Measurements from ENCODE around the gene USHBP1.

- TF ChIP-seq, protein P1, sequence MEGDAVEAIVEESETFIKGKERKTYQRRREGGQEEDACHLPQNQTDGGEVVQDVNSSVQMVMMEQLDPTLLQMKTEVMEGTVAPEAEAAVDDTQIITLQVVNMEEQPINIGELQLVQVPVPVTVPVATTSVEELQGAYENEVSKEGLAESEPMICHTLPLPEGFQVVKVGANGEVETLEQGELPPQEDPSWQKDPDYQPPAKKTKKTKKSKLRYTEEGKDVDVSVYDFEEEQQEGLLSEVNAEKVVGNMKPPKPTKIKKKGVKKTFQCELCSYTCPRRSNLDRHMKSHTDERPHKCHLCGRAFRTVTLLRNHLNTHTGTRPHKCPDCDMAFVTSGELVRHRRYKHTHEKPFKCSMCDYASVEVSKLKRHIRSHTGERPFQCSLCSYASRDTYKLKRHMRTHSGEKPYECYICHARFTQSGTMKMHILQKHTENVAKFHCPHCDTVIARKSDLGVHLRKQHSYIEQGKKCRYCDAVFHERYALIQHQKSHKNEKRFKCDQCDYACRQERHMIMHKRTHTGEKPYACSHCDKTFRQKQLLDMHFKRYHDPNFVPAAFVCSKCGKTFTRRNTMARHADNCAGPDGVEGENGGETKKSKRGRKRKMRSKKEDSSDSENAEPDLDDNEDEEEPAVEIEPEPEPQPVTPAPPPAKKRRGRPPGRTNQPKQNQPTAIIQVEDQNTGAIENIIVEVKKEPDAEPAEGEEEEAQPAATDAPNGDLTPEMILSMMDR (IDR thresholded peaks at IDR 0.05) = peak; percentile 66
- TF ChIP-seq POLR2AphosphoS5 (IDR thresholded peaks at IDR 0.05; ENCODE audit: low read depth, low read length) = peak; percentile 35; the same call in 1 of the 2 replicates
- TF ChIP-seq TCF7L2 (IDR thresholded peaks at IDR 0.05; ENCODE audit: low read depth, low read length) = no peak
These were observed 38.8 kb upstream of the USHBP1 start, which contains the start of gene ABHD8 for GRCh38 chr19:17303167-17303939.
